ENCODE results near the gene ASIC5. TPM values are rescaled to one million over a fixed set of nuclear protein-coding genes. Genes with fewer than 3 reads are reported as not detected.

The ASIC5 gene
- total and polyA plus RNA-seq, 2 of the 4 experiments (the other 2 are of a cell fraction) = not detected

DNA sequence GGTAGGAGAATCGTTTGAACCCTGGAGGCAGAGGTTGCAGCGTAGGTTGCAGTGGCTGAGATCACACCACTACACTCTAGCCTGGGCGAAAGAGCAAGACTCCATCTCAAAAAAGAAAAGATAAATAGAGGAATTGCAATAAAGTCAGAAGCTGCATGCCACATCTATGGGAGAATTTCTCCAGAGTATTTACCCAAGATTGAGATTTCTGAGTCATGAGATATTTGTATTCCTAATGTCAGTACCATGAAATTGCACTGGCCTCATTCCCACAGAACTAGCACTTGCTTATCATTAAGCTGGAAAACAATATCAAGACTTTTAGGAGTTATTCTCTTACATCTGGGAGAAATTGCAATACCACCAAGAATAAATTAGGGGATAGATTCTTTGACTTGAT is 37.4 kb downstream of the ASIC5 start:
- ATAC-seq (ENCODE audit: low read depth) (peak; percentile 35; the same call in 1 of the 2 replicates), DNase-seq (peak; percentile 40)
- H3K18ac ChIP-seq (ENCODE audit: low read depth, low read length) = no peak overlapping the region
- intact Hi-C loops (cut with micrococcal nuclease) = no loop called here
- H2AFZ ChIP-seq (replicated peaks; ENCODE audit: low read length, poor library complexity) = no peak overlapping the region
- POLR2A ChIA-PET (ENCODE audit: unreplicated experiment) = no interaction called here
- H4K20me1 ChIP-seq (ENCODE audit: insufficient read depth, low read length) = no peaks in the 10 kb centered on the region
- H3K27ac ChIP-seq (ENCODE audit: insufficient read depth, low read length) = no peak overlapping the region
- H4K8ac ChIP-seq (ENCODE audit: low read depth in 2 of 2, low read length in 2 of 2) = no peak overlapping the region
- H4K91ac ChIP-seq (ENCODE audit: insufficient read depth, low read depth, low read length) = no peak overlapping the region
- H3K4me1 ChIP-seq (ENCODE audit: control insufficient read depth, insufficient read depth, low read length) = no peaks in the 10 kb centered on the region
- no peaks in the 10 kb centered on the region for H3K9me3 ChIP-seq (ENCODE audit: control insufficient read depth, insufficient read depth, low read length)
- in situ Hi-C loops (cut with MboI; ENCODE audit: low sequenced_read_pairs) = no loop called here
- H3K23ac ChIP-seq (ENCODE audit: low read depth, low read length) = no peak overlapping the region
- dilution Hi-C loops (cut with HindIII; ENCODE audit: low sequenced_read_pairs, unreplicated experiment) = no loop called here
- H3K36me3 ChIP-seq (ENCODE audit: control insufficient read depth, insufficient read depth, low read length) = no peaks in the 10 kb centered on the region
- CTCF ChIA-PET = interaction anchor here (0.7 kb wide), 1 partner anchor 1121 kb away, joined by 3 read pairs; no protein-coding TSS in a partner anchor
- no peak overlapping the region for H3K9ac ChIP-seq (ENCODE audit: low read depth, low read length)
- no CpG with 5 or more reads among the region's 3 CpGs for WGBS, 2 experiments (ENCODE audit: extremely low coverage in 2 of 2, insufficient read length in 1 of 2)
- no peak overlapping the region for H2BK120ac ChIP-seq (ENCODE audit: low read depth, low read length)
- H4K5ac ChIP-seq (ENCODE audit: low read depth, low read length) = no peak overlapping the region
- H2AK5ac ChIP-seq (ENCODE audit: low read depth, low read length) = no peak overlapping the region
- no peak overlapping the region for H3K14ac ChIP-seq (replicated peaks; ENCODE audit: low read depth, low read length)
- BruUV-seq (replicated peaks) = no TSS peak
- no peaks in the 10 kb centered on the region for H3K27me3 ChIP-seq (ENCODE audit: control insufficient read depth, insufficient read depth, low read length)
- H2BK15ac ChIP-seq (ENCODE audit: low read depth, low read length) = no peak overlapping the region
- H3K4ac ChIP-seq (ENCODE audit: low read depth, low read length) = no peak overlapping the region
- no peaks in the 10 kb centered on the region for H3K79me1 ChIP-seq (ENCODE audit: low read depth in 1 of 2, low read length in 2 of 2)
- no peak overlapping the region for H2BK20ac ChIP-seq (ENCODE audit: low read depth, low read length)
- H3K4me3 ChIP-seq (ENCODE audit: insufficient read depth, low read depth, low read length) = no peak overlapping the region
- H3K9me1 ChIP-seq (ENCODE audit: insufficient read depth, low read length) = no peaks in the 10 kb centered on the region
- H3K56ac ChIP-seq (ENCODE audit: extremely low read depth, insufficient read depth, low read length) = no peak overlapping the region
- TF ChIP-seq, protein P1, sequence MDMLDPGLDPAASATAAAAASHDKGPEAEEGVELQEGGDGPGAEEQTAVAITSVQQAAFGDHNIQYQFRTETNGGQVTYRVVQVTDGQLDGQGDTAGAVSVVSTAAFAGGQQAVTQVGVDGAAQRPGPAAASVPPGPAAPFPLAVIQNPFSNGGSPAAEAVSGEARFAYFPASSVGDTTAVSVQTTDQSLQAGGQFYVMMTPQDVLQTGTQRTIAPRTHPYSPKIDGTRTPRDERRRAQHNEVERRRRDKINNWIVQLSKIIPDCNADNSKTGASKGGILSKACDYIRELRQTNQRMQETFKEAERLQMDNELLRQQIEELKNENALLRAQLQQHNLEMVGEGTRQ (IDR thresholded peaks at IDR 0.05; ENCODE audit: low read depth, low read length) = no peak
- TF ChIP-seq CEBPB (IDR thresholded peaks at IDR 0.05; ENCODE audit: low read depth, low read length) (no peak), POLR2A (IDR thresholded peaks at IDR 0.05; ENCODE audit: low read depth, low read length) (no peak), RAD21 (IDR thresholded peaks at IDR 0.05; ENCODE audit: low read length) (no peak)
- TF ChIP-seq, protein P2, sequence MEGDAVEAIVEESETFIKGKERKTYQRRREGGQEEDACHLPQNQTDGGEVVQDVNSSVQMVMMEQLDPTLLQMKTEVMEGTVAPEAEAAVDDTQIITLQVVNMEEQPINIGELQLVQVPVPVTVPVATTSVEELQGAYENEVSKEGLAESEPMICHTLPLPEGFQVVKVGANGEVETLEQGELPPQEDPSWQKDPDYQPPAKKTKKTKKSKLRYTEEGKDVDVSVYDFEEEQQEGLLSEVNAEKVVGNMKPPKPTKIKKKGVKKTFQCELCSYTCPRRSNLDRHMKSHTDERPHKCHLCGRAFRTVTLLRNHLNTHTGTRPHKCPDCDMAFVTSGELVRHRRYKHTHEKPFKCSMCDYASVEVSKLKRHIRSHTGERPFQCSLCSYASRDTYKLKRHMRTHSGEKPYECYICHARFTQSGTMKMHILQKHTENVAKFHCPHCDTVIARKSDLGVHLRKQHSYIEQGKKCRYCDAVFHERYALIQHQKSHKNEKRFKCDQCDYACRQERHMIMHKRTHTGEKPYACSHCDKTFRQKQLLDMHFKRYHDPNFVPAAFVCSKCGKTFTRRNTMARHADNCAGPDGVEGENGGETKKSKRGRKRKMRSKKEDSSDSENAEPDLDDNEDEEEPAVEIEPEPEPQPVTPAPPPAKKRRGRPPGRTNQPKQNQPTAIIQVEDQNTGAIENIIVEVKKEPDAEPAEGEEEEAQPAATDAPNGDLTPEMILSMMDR (conservative IDR thresholded peaks at IDR 0.05; ENCODE audit: low read depth, low read length) = no peak
- no peak overlapping the region for H3K4me2 ChIP-seq (ENCODE audit: low read depth, low read length)
- H2BK5ac ChIP-seq (ENCODE audit: low read depth, low read length, poor library complexity, severe bottlenecking) = no peak overlapping the region
- H2AK9ac ChIP-seq (replicated peaks; ENCODE audit: low read depth, low read length, poor library complexity) = no peak overlapping the region
